Common myeloid progenitor, CD34-positive (primary cell): ENCODE results near the gene SLC9A1.

ENCODE experiments used
- CTCF ChIA-PET: fragments of 350-600 bp; sonication (Branson Sonifier 250); formaldehyde crosslinking; loops from one replicate; lab custom pipeline; 2021; ENCODE audit warnings: antibody characterized with exemption; lab: Charles Lee
- POLR2A ChIA-PET: fragments of 350-600 bp; sonication (Branson Sonifier 250); formaldehyde crosslinking; loops from one replicate; lab custom pipeline; 2021; ENCODE audit warnings: antibody characterized with exemption; lab: Charles Lee
- DNase-seq, 3 donors: peaks; one replicate each; pipeline versions ENCODE4 v3.0.0 to v3.0.0-alpha.2; 2013
- H3K27ac ChIP-seq, 2 experiments: 1 replicate in 1 of 2; 2 replicates in 1 of 2; pipeline ENCODE4 v1.7.0; 2013; ENCODE audit warnings: inconsistent platforms in 2 of 2, low read length in 2 of 2, mild to moderate bottlenecking in 2 of 2, low read depth in 1 of 2, moderate library complexity in 1 of 2; ENCODE audit not compliant: severe bottlenecking in 2 of 2, insufficient read depth in 1 of 2, poor library complexity in 1 of 2
- H3K27me3 ChIP-seq, 5 experiments: replicated peaks in 2 of 5; 1 replicate in 3 of 5; 2 replicates in 2 of 5; pipeline versions ENCODE4 v1.6.1 to v1.7.0; 2013; ENCODE audit warnings: low read length in 4 of 5, mild to moderate bottlenecking in 2 of 5, moderate library complexity in 2 of 5, inconsistent platforms in 1 of 5; ENCODE audit not compliant: insufficient read depth in 5 of 5, control insufficient read depth in 4 of 5
- H3K36me3 ChIP-seq, 4 experiments: 1 replicate in 2 of 4; 2 replicates in 2 of 4; pipeline versions ENCODE4 v1.6.1 to v1.7.0; 2013; ENCODE audit warnings: low read length in 3 of 4, control low read depth in 1 of 4, mild to moderate bottlenecking in 1 of 4; ENCODE audit not compliant: control insufficient read depth in 4 of 4, insufficient read depth in 4 of 4
- H3K4me1 ChIP-seq, 4 experiments: 1 replicate in 3 of 4; 2 replicates in 1 of 4; pipeline versions ENCODE4 v1.6.1 to v1.7.1; 2013; ENCODE audit warnings: low read length in 3 of 4, mild to moderate bottlenecking in 3 of 4, control low read depth in 1 of 4, inconsistent platforms in 1 of 4, moderate library complexity in 1 of 4; ENCODE audit not compliant: control insufficient read depth in 4 of 4, insufficient read depth in 4 of 4; ENCODE audit errors: control extremely low read depth in 1 of 4
- H3K4me3 ChIP-seq, 7 experiments: 1 replicate in 4 of 7; 2 replicates in 3 of 7; pipeline versions ENCODE4 v1.5.1 to v1.7.0; 2013; ENCODE audit warnings: mild to moderate bottlenecking in 7 of 7, low read length in 6 of 7, moderate library complexity in 6 of 7, inconsistent platforms in 2 of 7, low read depth in 2 of 7, control low read depth in 1 of 7; ENCODE audit not compliant: insufficient read depth in 4 of 7, control insufficient read depth in 1 of 7; ENCODE audit errors: extremely low read depth in 1 of 7
- H3K9me3 ChIP-seq, 5 experiments: 1 replicate in 4 of 5; 2 replicates in 1 of 5; pipeline versions ENCODE4 v1.6.1 to v1.7.1; 2013; ENCODE audit warnings: low read length in 4 of 5, mild to moderate bottlenecking in 2 of 5, inconsistent platforms in 1 of 5, low read depth in 1 of 5, moderate library complexity in 1 of 5; ENCODE audit not compliant: control insufficient read depth in 4 of 5, insufficient read depth in 2 of 5; ENCODE audit errors: control extremely low read depth in 1 of 5
- WGBS: methylation state at CpG from one replicate; pipeline ENCODE4 v1.1.5; 2013; ENCODE audit not compliant: insufficient coverage; 5-methylcytosine and 5-hydroxymethylcytosine counted together

SLC9A1 gene

DNA sequence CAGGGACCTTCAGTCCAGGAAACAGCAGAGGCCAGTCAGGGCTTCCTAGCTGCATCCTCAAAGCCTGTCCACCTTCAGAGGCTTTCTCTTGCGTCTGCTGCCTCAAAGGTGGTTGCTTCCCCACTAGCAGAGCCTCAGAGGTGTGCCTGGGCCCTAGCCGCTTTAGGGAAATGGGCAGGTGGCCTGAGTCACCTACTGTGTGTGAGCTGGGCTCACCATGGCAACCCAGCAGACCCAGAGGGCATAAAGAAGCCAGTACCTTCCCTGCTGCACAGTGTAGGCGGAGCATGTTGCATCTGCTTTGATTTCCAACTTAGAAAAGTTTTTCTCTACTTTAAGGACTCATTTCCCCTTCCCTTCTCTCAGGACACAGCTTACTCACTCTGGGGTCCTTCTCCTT lies 12.5 kb downstream of the SLC9A1 start:
- POLR2A ChIA-PET: interaction anchor here (1.2 to 5.0 kb wide), 2 partner anchors 10 to 12 kb away, joined by 3 to 24 read pairs; partner anchors contain the start of gene SLC9A1
- H3K4me1 ChIP-seq: peaks cover 0 to 21% (median 13%) of the 10 kb centered on the region in 4 experiments
- no peak overlapping the region for H3K27ac ChIP-seq
- WGBS: 100% methylated on average over 2 of the region's 3 CpGs
- no peak for DNase-seq
- CTCF ChIA-PET: interaction anchor here (1.4 to 8.7 kb wide), 3 partner anchors 10 to 30 kb away, joined by 3 to 70 read pairs (median 6); partner anchors contain the start of gene SLC9A1
- no peaks in the 10 kb centered on the region for H3K27me3 ChIP-seq
- H3K36me3 ChIP-seq: peaks cover 0 to 8% (median 2%) of the 10 kb centered on the region in 4 experiments
- H3K4me3 ChIP-seq: no peak overlapping the region
- no peaks in the 10 kb centered on the region for H3K9me3 ChIP-seq

GRCh38 chr1:27141266-27142003 lies 13.5 kb downstream of the SLC9A1 start:
- Histone ChIP-seq H3K27ac (no peak overlapping the region), H3K4me1 (peaks cover 1 to 32% (median 24%) of the 10 kb centered on the region in 4 experiments), H3K9me3 (no peaks in the 10 kb centered on the region), H3K36me3 (peaks cover 0 to 8% (median 2%) of the 10 kb centered on the region in 4 experiments), H3K27me3 (no peaks in the 10 kb centered on the region), H3K4me3 (no peak overlapping the region)
- CTCF ChIA-PET: interaction anchor here (1.1 to 8.7 kb wide), 6 partner anchors 11 to 166 kb away, joined by 3 to 70 read pairs (median 4); partner anchors contain the start of gene SLC9A1
- POLR2A ChIA-PET: interaction anchor here (5.0 kb wide), 1 partner anchor 13 kb away, joined by 24 read pairs; the partner anchor contains the start of gene SLC9A1
- 93% methylated on average over 8 of the region's 9 CpGs for WGBS
- DNase-seq: no peak

DNA sequence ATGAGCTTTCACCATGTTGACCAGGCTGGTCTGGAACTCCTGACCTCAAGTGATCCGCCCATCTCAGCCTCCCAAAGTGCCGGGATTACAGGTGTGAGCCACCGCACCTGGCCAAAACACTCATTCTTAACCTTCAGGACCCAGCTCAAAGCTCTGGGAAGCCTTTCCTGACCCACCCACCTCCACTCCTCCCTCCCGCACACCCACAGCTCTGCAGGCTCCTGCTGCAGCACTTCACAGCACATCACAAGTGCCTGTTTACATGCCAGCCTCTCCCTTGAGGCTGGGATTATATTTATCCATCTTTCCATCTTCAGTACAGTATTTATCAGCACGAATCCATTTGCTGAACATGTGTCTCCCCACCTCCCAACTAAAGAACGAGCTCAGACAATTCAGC lies 14.9 kb downstream of the SLC9A1 start:
- POLR2A ChIA-PET: interaction anchor here (5.0 kb wide), 1 partner anchor 15 kb away, joined by 24 read pairs; the partner anchor contains the start of gene SLC9A1
- H3K9me3 ChIP-seq: no peaks in the 10 kb centered on the region

GRCh38 chr1:27138927-27139326 lies 16.0 kb downstream of the SLC9A1 start:
- ChIA-PET CTCF (interaction anchor here (0.8 to 8.7 kb wide), 5 partner anchors 13 to 30 kb away, joined by 3 to 70 read pairs (median 6); partner anchors contain the start of gene SLC9A1), POLR2A (interaction anchor here (0.7 kb wide), 1 partner anchor 10 kb away, joined by 3 read pairs; no protein-coding TSS in a partner anchor)
- WGBS: 98% methylated on average over 6 of the region's 6 CpGs
- Histone ChIP-seq H3K27ac (no peak overlapping the region), H3K4me1 (peaks cover 9 to 52% (median 40%) of the 10 kb centered on the region in 4 experiments), H3K27me3 (no peaks in the 10 kb centered on the region), H3K36me3 (peaks cover 0 to 4% (median 1%) of the 10 kb centered on the region in 4 experiments), H3K4me3 (no peak overlapping the region), H3K9me3 (no peaks in the 10 kb centered on the region)
- DNase-seq: no peak

More for the DNA sequence above, 14.9 kb downstream of the SLC9A1 start:
- peaks cover 7 to 45% (median 34%) of the 10 kb centered on the region in 4 experiments for H3K4me1 ChIP-seq
- H3K27me3 ChIP-seq: no peaks in the 10 kb centered on the region
- CTCF ChIA-PET: interaction anchor here (0.7 to 8.7 kb wide), 8 partner anchors 12 to 172 kb away, joined by 3 to 70 read pairs (median 6); partner anchors contain the start of gene SLC9A1
- WGBS: 99% methylated on average over 6 of the region's 6 CpGs
- no peak overlapping the region for H3K27ac ChIP-seq
- peaks cover 0 to 4% (median 1%) of the 10 kb centered on the region in 4 experiments for H3K36me3 ChIP-seq
- no peak overlapping the region for H3K4me3 ChIP-seq
- no peak for DNase-seq

DNA sequence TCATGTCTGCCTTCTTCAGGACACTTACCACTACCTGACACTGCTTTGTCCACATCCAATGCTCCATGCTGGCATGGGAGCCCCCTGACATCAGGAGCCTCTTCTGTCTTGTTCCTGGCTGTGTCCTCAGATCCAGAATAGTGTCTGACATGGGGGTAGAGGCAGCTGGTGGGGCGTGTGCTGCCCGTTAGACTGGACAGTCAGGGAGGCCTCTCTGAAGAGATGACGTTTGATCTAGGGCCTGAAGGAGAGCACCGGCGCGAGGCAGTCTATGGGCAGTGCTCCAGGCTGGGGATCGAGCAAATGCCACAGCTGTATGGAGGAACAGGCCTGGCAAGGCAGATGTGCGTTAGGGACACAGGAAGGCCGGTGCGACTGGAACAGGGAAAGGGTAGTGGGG lies 16.6 kb downstream of the SLC9A1 start:
- POLR2A ChIA-PET: interaction anchor here (0.9 to 1.5 kb wide), 3 partner anchors 10 to 16 kb away, joined by 3 to 4 read pairs (median 3); partner anchors contain the start of gene SLC9A1
- peaks cover 9 to 51% (median 42%) of the 10 kb centered on the region in 4 experiments for H3K4me1 ChIP-seq
- 96% methylated on average over 10 of the region's 10 CpGs for WGBS

GRCh38 chr1:27137544-27138075 lies 17.3 kb downstream of the SLC9A1 start:
- ChIA-PET POLR2A (interaction anchor here (0.9 to 1.5 kb wide), 3 partner anchors 11 to 17 kb away, joined by 3 to 4 read pairs (median 3); partner anchors contain the start of gene SLC9A1), CTCF (interaction anchor here (1.0 to 8.7 kb wide), 3 partner anchors 10 to 26 kb away, joined by 4 to 70 read pairs (median 4); partner anchors contain the start of gene SLC9A1)
- no peak for DNase-seq
- peak overlapping the region in 4 of 7 experiments; percentile 3 to 49 (median 30) for H3K4me3 ChIP-seq
- WGBS: 84% methylated on average over 10 of the region's 11 CpGs
- H3K27me3 ChIP-seq: no peaks in the 10 kb centered on the region
- no peaks in the 10 kb centered on the region for H3K9me3 ChIP-seq
- H3K36me3 ChIP-seq: peaks cover 0 to 4% (median 1%) of the 10 kb centered on the region in 4 experiments
- H3K4me1 ChIP-seq: peaks cover 9 to 52% (median 41%) of the 10 kb centered on the region in 4 experiments
- H3K27ac ChIP-seq: peak overlapping the region in 1 of 2 experiments; percentile 76

More for the DNA sequence above, 16.6 kb downstream of the SLC9A1 start:
- CTCF ChIA-PET: interaction anchor here (1.0 to 8.7 kb wide), 4 partner anchors 11 to 26 kb away, joined by 4 to 70 read pairs (median 5); partner anchors contain the start of gene SLC9A1
- H3K27me3 ChIP-seq: no peaks in the 10 kb centered on the region
- H3K4me3 ChIP-seq: no peak overlapping the region
- H3K9me3 ChIP-seq: no peaks in the 10 kb centered on the region
- DNase-seq: no peak
- peak overlapping the region in 1 of 2 experiments; percentile 36 for H3K27ac ChIP-seq
- peaks cover 0 to 4% (median 1%) of the 10 kb centered on the region in 4 experiments for H3K36me3 ChIP-seq
